HG03432 (cell line): ENCODE data around the gene PIPOX.

Experiments used
- ATAC-seq: cut with Tn5 transposase; IDR thresholded peaks from one replicate; pipeline ENCODE4 v1.9.1; 2021; ENCODE audit warnings: mild to moderate bottlenecking, moderate library complexity; ENCODE audit not compliant: unreplicated experiment

The PIPOX gene

GRCh38 chr17:29094101-29094708 is 51.3 kb downstream of the PIPOX start:
- no peak for ATAC-seq

DNA sequence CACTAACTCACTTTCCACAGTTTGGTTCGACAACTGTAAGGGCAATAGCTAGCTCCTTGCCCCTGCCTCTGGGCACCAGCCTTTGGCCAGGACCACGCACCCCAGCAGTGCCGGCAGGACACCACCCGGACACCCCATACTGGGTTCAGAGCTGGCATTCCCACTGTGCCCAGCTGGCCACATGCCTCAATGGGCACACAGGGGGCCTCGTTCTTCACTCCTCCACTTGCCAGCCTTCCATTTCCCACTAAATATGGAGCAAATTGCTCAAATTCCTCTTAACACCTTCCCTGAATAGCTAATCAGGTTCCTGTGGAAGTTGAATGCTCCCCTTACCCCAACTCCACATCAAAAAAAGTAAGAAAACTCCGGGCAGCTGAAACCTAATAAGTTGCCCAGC is 52.5 kb downstream of the PIPOX start:
- ATAC-seq, result no peak

DNA sequence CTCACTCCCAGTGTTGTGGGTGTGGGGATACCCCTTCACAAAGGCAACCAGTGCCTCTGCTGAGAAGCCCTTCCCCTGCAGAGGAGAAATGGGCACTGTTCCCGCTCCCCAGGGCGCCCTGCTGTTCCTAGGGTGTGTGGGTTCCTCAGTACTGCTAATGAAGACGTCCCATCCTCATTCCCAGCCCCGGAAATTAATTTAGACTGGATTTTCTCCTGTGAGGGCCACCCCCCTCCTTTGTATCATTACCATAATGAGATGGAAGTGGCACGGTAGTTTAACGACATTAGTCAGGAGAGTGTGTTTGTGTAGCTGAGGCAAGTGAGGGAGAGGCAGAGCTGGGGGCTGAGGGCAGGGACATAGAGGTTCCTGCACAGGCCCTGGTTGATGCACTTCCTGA is 53.2 kb downstream of the PIPOX start:
- ATAC-seq, result no peak

DNA sequence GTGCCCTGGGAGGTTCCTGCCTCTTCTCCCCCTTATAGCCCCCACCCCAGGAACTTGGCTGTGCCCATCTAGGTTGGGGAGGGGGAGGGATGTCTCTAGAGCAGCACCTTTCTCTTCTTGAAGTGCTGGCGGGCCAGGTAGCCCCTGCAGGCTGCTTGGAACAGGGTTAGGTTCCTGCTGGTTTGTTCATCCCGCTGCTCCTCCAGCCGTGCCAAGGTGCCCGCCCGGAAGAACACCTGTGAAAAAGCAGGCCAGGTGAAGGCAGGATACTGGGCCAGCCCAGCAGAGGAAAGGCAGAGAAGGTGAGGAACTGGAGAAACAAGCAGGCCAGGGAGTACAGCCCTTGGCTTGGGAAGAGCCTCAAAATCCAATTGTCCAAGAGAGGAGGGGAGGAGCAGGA is 56.6 kb downstream of the PIPOX start:
- no peak for ATAC-seq

DNA sequence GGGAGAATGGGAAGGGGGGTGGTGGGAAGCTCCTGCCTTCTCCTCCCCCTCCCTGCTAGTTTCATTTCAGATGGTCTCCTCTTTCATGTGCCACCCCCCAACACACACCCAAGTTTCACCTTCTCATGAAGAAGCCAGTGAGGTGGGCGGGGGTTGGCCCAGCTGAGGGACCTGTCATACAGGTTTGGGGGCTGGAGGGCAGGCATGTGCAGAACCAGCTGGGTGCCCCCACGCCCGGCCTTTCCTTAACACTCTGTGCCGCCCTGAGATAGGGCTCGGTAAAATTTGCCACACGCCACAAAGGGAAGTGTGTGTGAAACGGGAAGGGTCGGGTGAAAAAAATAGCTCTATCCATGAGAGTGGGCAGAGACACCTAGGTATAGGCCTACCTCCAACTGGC is 57.4 kb downstream of the PIPOX start:
- no peak for ATAC-seq

GRCh38 chr17:29102046-29102445 is 59.1 kb downstream of the PIPOX start:
- no peak for ATAC-seq

DNA sequence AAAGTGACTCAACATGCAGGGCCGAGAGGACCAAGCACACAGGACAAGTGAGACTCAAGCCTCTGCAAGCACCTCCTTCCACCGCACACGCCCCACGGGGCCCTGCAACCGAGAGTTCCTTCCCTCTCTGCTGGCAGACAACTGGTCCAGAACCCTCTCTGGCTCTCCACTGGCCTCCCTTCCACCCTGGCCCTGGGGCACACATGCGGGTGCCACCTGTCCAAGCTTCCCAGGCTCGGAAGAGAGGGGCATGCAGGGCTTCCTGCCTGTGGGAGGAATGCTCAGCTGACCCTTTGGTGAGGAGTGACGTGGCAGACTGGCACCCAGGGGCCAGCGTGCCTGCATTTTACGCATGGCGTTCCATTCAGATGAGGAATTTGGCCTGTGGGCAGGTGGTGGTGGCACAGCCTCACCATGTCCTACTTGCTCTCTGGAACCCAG is 59.8 kb downstream of the PIPOX start:
- no peak for ATAC-seq

DNA sequence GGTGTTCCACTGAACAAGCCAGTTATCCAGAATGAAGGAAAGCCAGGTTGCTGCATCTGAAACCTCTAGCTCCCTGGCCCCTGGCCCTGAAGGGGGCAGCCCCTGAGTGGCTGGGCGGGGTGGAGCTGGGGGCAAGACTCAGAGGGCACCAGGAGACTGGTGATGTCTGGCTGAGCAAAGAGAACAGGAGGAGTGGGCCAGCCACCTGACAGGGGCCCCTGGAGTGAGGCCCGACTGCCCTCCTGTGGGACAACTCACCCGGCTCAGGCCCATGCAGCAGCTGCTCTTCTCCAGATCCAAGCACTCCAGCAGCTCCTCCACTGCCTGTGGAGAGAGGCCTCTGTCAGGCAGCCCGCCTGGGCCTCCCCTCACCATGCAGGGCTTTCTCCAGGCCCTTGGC is 60.4 kb downstream of the PIPOX start:
- ATAC-seq, result no peak
